ENCODE data around the gene EXOG. TPM values are rescaled to one million over a fixed set of nuclear protein-coding genes. Genes with fewer than 3 reads are reported as not detected.

The EXOG gene
- total and polyA plus RNA-seq, 7 donors: 2.9 to 14.5 (median 4.5) TPM

DNA sequence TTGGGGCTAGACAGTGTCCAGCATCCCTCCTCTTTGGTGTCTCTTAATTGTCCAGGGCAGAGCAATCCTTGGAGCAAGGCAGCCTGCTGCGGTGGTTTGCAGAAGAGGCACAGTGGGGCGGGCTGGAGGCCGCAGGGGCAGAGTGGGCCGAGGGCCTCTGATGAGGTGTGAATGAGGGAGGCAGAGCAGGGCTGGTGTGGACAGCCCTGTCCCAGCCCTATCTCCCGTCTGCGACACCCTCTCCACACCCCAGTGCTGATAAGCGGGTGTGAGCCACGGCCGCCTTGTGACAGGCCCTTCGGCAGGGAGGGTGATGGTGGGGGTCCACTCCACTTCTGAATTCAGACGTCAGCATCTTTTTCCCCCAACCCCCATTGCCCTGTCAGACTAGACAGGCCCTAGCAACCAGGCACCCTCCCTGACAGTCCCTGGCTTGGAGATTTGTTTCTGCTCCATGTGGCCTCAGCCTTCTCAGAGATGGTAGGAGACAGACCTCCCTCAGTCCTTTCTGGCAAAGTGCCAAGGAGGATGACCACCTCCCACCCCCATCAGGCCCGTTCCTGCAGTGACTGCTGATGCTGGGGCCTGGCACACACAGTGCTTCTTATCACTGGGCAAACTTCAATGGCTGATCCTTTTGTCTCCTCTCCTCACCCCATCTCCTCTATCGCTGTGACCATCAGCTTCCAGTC, 37.3 kb downstream of the EXOG start:
- intact Hi-C loops (cut with DNase I): no loop called here
- Histone ChIP-seq H3K4me1 (no peaks in the 10 kb centered on the region), H3K27ac (no peak overlapping the region), H3K9me3 (no peaks in the 10 kb centered on the region), H3K27me3 (ENCODE audit: insufficient read depth in 3 of 3, low read length in 2 of 3) (no peaks in the 10 kb centered on the region), H3K36me3 (ENCODE audit: insufficient read depth in 1 of 2, low read depth in 1 of 2) (peaks cover 0 to 26% of the 10 kb centered on the region in 2 donors), H3K4me3 (no peak overlapping the region)
- 87 to 95% (median 88%) methylated on average over 13 of the region's 13 CpGs for WGBS, 3 donors
- TF ChIP-seq, protein P1, sequence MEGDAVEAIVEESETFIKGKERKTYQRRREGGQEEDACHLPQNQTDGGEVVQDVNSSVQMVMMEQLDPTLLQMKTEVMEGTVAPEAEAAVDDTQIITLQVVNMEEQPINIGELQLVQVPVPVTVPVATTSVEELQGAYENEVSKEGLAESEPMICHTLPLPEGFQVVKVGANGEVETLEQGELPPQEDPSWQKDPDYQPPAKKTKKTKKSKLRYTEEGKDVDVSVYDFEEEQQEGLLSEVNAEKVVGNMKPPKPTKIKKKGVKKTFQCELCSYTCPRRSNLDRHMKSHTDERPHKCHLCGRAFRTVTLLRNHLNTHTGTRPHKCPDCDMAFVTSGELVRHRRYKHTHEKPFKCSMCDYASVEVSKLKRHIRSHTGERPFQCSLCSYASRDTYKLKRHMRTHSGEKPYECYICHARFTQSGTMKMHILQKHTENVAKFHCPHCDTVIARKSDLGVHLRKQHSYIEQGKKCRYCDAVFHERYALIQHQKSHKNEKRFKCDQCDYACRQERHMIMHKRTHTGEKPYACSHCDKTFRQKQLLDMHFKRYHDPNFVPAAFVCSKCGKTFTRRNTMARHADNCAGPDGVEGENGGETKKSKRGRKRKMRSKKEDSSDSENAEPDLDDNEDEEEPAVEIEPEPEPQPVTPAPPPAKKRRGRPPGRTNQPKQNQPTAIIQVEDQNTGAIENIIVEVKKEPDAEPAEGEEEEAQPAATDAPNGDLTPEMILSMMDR (IDR thresholded peaks at IDR 0.05): no peak
- no peak for DNase-seq
- no peak for ATAC-seq

DNA sequence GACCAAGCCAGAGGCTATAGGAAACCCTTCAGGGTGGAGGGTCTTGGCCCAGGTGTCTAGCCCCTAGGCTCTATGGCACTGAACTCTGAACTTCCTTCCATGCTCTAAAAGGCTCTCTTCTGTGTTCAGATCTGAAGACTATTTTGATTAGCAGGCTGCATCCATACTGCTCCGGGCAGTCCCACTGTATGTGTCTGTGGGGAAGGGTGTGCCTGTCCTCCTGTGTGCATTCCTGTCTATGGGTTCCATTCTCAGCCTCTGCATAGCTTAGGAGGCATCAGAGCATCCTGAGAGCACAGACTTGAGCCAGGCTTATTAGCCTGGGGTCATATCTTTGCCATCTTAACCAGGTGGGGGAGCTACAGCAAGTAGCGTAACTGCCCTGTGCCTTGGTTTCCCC, 38.0 kb downstream of the EXOG start:
- 97 to 100% (median 99%) methylated on average over 2 of the region's 2 CpGs for WGBS, 3 donors
- ATAC-seq: no peak
- Histone ChIP-seq H3K27me3 (ENCODE audit: insufficient read depth in 3 of 3, low read length in 2 of 3) (no peaks in the 10 kb centered on the region), H3K4me3 (no peak overlapping the region), H3K9me3 (no peaks in the 10 kb centered on the region), H3K4me1 (no peaks in the 10 kb centered on the region), H3K27ac (no peak overlapping the region), H3K36me3 (ENCODE audit: insufficient read depth in 1 of 2, low read depth in 1 of 2) (peaks cover 0 to 26% of the 10 kb centered on the region in 2 donors)
- TF ChIP-seq, protein P1 (IDR thresholded peaks at IDR 0.05): no peak
- DNase-seq: no peak
- intact Hi-C loops (cut with DNase I): no loop called here

DNA sequence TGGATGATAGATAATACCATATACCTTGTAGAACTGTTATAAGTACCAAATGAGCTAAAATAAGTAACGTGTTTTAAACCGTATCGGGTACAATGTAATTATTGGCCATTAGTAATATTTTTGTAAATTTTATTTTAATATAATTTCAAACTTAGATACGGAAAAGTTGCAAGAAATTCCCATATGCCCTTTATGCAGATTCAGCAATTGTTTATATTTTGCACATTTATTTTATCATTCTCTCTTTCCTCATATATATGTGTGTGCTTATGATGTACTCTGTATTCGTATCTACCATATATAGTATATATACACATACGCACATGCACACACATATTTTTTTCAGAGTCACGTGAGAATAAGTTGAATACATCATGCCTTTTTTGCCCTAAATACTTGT, 38.5 kb downstream of the EXOG start:
- H3K27me3 ChIP-seq (ENCODE audit: insufficient read depth in 3 of 3, low read length in 2 of 3): no peaks in the 10 kb centered on the region
- H3K4me3 ChIP-seq: no peak overlapping the region
- no peak overlapping the region for H3K27ac ChIP-seq
- H3K9me3 ChIP-seq: no peaks in the 10 kb centered on the region
- intact Hi-C loops (cut with DNase I): no loop called here
- ATAC-seq (no peak), DNase-seq (no peak)
- H3K4me1 ChIP-seq: no peaks in the 10 kb centered on the region
- 97 to 98% (median 97%) methylated on average over 7 of the region's 7 CpGs for WGBS, 3 donors
- peaks cover 0 to 26% of the 10 kb centered on the region in 2 donors for H3K36me3 ChIP-seq (ENCODE audit: insufficient read depth in 1 of 2, low read depth in 1 of 2)
- TF ChIP-seq, protein P1 (IDR thresholded peaks at IDR 0.05): no peak

DNA sequence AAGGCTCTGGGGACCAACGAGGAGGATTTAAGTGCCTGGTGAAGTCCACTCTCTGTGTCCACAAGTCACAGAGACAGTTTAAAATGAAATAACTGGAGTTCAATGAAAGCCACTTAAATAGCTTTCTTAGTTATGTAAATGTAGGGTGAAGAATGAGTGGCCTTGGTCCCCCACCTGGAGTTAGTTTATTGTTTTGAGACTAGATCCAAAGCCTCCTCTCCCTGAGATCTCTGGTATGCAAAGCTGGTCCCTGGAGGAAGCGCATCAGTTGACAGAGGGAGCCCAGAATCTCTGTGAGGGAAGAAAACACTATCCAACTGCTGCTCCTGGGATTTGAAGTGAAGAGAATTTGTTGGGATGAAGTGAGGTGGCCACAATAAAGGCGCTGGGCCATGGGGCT, 40.5 kb downstream of the EXOG start:
- H3K27ac ChIP-seq: no peak overlapping the region

More for the DNA sequence above, 40.5 kb downstream of the EXOG start:
- TF ChIP-seq, protein P1 (IDR thresholded peaks at IDR 0.05): no peak
- ATAC-seq: no peak
- Histone ChIP-seq H3K9me3 (no peaks in the 10 kb centered on the region), H3K4me1 (peaks cover 5% of the 10 kb centered on the region), H3K4me3 (no peak overlapping the region), H3K36me3 (ENCODE audit: insufficient read depth in 1 of 2, low read depth in 1 of 2) (peaks cover 0 to 16% of the 10 kb centered on the region in 2 donors), H3K27me3 (ENCODE audit: insufficient read depth in 3 of 3, low read length in 2 of 3) (no peaks in the 10 kb centered on the region)
- WGBS, 3 donors: 82 to 88% (median 86%) methylated on average over 3 of the region's 3 CpGs
- DNase-seq: no peak
- intact Hi-C loops (cut with DNase I): no loop called here

All from psoas muscle (tissue), 8 donors.